Measurements from ENCODE around the gene AK3.
A peak's percentile ranks its signal among the peaks of the same experiment; 100 is the strongest.

Gene AK3

GRCh38 chr9:4668604-4669003 is 72.4 kb downstream of the AK3 start:
- CTCF ChIA-PET = no interaction called here
- DNase-seq (ENCODE audit: extremely low spot score) = no peak
- POLR2A ChIA-PET = no interaction called here
- TF ChIP-seq CTCF (IDR thresholded peaks at IDR 0.05; ENCODE audit: control extremely low read depth, extremely low read depth, low read depth, missing control alignments) = peak; percentile 12

GRCh38 chr9:4667681-4668080 is 73.3 kb downstream of the AK3 start:
- CTCF ChIA-PET = no interaction called here
- POLR2A ChIA-PET = no interaction called here

GRCh38 chr9:4666042-4666699 is 74.8 kb downstream of the AK3 start, which contains the start of gene SPATA6L:
Gene SPATA6L, minus strand, starts transcription at chr9:4666480. Its CDS starts 230 bp downstream, at chr9:4666250.
- POLR2A ChIA-PET = interaction anchor here (0.6 to 1.4 kb wide), 4 partner anchors 13 to 764 kb away, joined by 3 to 4 read pairs (median 3); partner anchors contain the start of genes CDC37L1 and SLC1A1
- TF ChIP-seq CTCF (IDR thresholded peaks at IDR 0.05; ENCODE audit: control extremely low read depth, extremely low read depth, low read depth, missing control alignments) = peak; percentile 25
- CTCF ChIA-PET = interaction anchor here (0.9 to 2.9 kb wide), 6 partner anchors 8 to 96 kb away, joined by 3 to 8 read pairs (median 4); partner anchors contain the start of gene CDC37L1
- DNase-seq (ENCODE audit: extremely low spot score) = peak; percentile 58

More at GRCh38 chr9:4667681-4668080, 73.3 kb downstream of the AK3 start:
- TF ChIP-seq CTCF (IDR thresholded peaks at IDR 0.05; ENCODE audit: control extremely low read depth, extremely low read depth, low read depth, missing control alignments) = no peak
- no peak for DNase-seq (ENCODE audit: extremely low spot score)

- ChIA-PET POLR2A (interaction anchor here (1.4 kb wide), 1 partner anchor 175 kb away, joined by 4 read pairs; the partner anchor contains the start of gene SLC1A1), CTCF (interaction anchor here (0.9 to 2.9 kb wide), 8 partner anchors 8 to 97 kb away, joined by 3 to 8 read pairs (median 4); partner anchors contain the start of gene CDC37L1)
- DNase-seq (ENCODE audit: extremely low spot score) = no peak
- TF ChIP-seq CTCF (IDR thresholded peaks at IDR 0.05; ENCODE audit: control extremely low read depth, extremely low read depth, low read depth, missing control alignments) = no peak
Measured at GRCh38 chr9:4665357-4665756, 75.6 kb downstream of the AK3 start.

- POLR2A ChIA-PET = no interaction called here
Measured at GRCh38 chr9:4663956-4664355, 77.0 kb downstream of the AK3 start.

More at GRCh38 chr9:4663956-4664355, 77.0 kb downstream of the AK3 start:
- no peak for TF ChIP-seq CTCF (IDR thresholded peaks at IDR 0.05; ENCODE audit: control extremely low read depth, extremely low read depth, low read depth, missing control alignments)
- CTCF ChIA-PET = interaction anchor here (1.5 to 2.9 kb wide), 3 partner anchors 15 to 22 kb away, joined by 3 to 8 read pairs (median 7); partner anchors contain the start of gene CDC37L1
- no peak for DNase-seq (ENCODE audit: extremely low spot score)
